ENCODE results near the gene DPT. TPM values are rescaled to one million over a fixed set of nuclear protein-coding genes. Genes with fewer than 3 reads are reported as not detected.

The DPT gene
- total RNA-seq, 1 donor from 2014 or later, result 1.1 TPM

- peaks cover 5% of the 10 kb centered on the region for H3K4me1 Mint-ChIP-seq
- no peak for TF ChIP-seq CTCF (IDR thresholded peaks at IDR 0.05; ENCODE audit: unreplicated experiment)
- peaks cover 4% of the 10 kb centered on the region for H3K36me3 Mint-ChIP-seq
- DNase-seq (ENCODE audit: low spot score in 2 of 2, unreplicated experiment in 2 of 2), result no peak
- H3K4me3 Mint-ChIP-seq, result no peak overlapping the region
- no peak overlapping the region for H3K27ac Mint-ChIP-seq
- H3K27me3 Mint-ChIP-seq (ENCODE audit: low read depth), result no peaks in the 10 kb centered on the region
- H3K9me3 Mint-ChIP-seq, result peaks cover 28% of the 10 kb centered on the region
Measured at GRCh38 chr1:168683871-168684270, 45.1 kb downstream of the DPT start.

GRCh38 chr1:168676861-168677260 lies 52.1 kb downstream of the DPT start:
- peaks cover 16% of the 10 kb centered on the region for H3K9me3 Mint-ChIP-seq
- no peak for DNase-seq (ENCODE audit: low spot score in 2 of 2, unreplicated experiment in 2 of 2)
- H3K4me1 Mint-ChIP-seq, result peaks cover 8% of the 10 kb centered on the region
- H3K4me3 Mint-ChIP-seq, result no peak overlapping the region
- H3K36me3 Mint-ChIP-seq, result peaks cover 4% of the 10 kb centered on the region
- no peak overlapping the region for H3K27ac Mint-ChIP-seq
- H3K27me3 Mint-ChIP-seq (ENCODE audit: low read depth), result no peaks in the 10 kb centered on the region
- no peak for TF ChIP-seq CTCF (IDR thresholded peaks at IDR 0.05; ENCODE audit: unreplicated experiment)

- Mint-ChIP-seq H3K4me3 (no peak overlapping the region), H3K4me1 (peaks cover 8% of the 10 kb centered on the region), H3K9me3 (peaks cover 10% of the 10 kb centered on the region), H3K27ac (no peak overlapping the region), H3K36me3 (peaks cover 1% of the 10 kb centered on the region), H3K27me3 (ENCODE audit: low read depth) (no peaks in the 10 kb centered on the region)
- no peak for DNase-seq (ENCODE audit: low spot score in 2 of 2, unreplicated experiment in 2 of 2)
- no peak for TF ChIP-seq CTCF (IDR thresholded peaks at IDR 0.05; ENCODE audit: unreplicated experiment)
Measured at GRCh38 chr1:168676029-168676812, 52.8 kb downstream of the DPT start.

GRCh38 chr1:168673974-168674683 lies 54.9 kb downstream of the DPT start:
- peaks cover 8% of the 10 kb centered on the region for H3K4me1 Mint-ChIP-seq
- H3K27me3 Mint-ChIP-seq (ENCODE audit: low read depth), result no peaks in the 10 kb centered on the region
- H3K27ac Mint-ChIP-seq, result no peak overlapping the region
- no peak overlapping the region for H3K4me3 Mint-ChIP-seq
- no peaks in the 10 kb centered on the region for H3K36me3 Mint-ChIP-seq
- TF ChIP-seq CTCF (IDR thresholded peaks at IDR 0.05; ENCODE audit: unreplicated experiment), result no peak
- H3K9me3 Mint-ChIP-seq, result no peaks in the 10 kb centered on the region
- DNase-seq (ENCODE audit: low spot score in 2 of 2, unreplicated experiment in 2 of 2), result no peak

- Mint-ChIP-seq H3K4me3 (no peak overlapping the region), H3K27ac (no peak overlapping the region), H3K9me3 (no peaks in the 10 kb centered on the region), H3K4me1 (peaks cover 8% of the 10 kb centered on the region), H3K27me3 (ENCODE audit: low read depth) (no peaks in the 10 kb centered on the region), H3K36me3 (no peaks in the 10 kb centered on the region)
- TF ChIP-seq CTCF (IDR thresholded peaks at IDR 0.05; ENCODE audit: unreplicated experiment), result no peak
- no peak for DNase-seq (ENCODE audit: low spot score in 2 of 2, unreplicated experiment in 2 of 2)
Measured at GRCh38 chr1:168672278-168672677, 56.7 kb downstream of the DPT start.

Measured in mesothelial cell of epicardium (in vitro differentiated cells).